Activated T-cell treated with anti-CD3 and anti-CD28 coated beads, Interleukin-2, amount 50 U/mL, for 4 hours (primary cell): Measurements from ENCODE around the gene C3orf62. TPM values are rescaled to one million over a fixed set of nuclear protein-coding genes. Genes with fewer than 3 reads are reported as not detected.

Experiments
- total RNA-seq, 3 donors: library from RNA; stranded (reverse); gene quantifications; one replicate each; pipeline ENCODE4 v1.2.1, GENCODE V29; 2021

C3orf62 gene
- total RNA-seq, 3 donors from 2014 or later, result 4.7 to 5.5 (median 5.2) TPM

Other genes starting within 250 kb of the C3orf62 start
- gene IMPDH2, start 247.8 kb downstream of the C3orf62 start, total RNA-seq, result 100 to 1,000 TPM; 664 to 769 (median 721) TPM
- 100 to 1,000 TPM; 109 to 131 (median 114) TPM for gene QRICH1, start 183.2 kb downstream of the C3orf62 start, total RNA-seq
- gene QARS1, start 172.5 kb downstream of the C3orf62 start, total RNA-seq, result 100 to 1,000 TPM; 216 to 228 (median 228) TPM
- gene USP19, start 156.4 kb downstream of the C3orf62 start, total RNA-seq, result 10 to 100 TPM; 68.2 to 75.9 (median 75.1) TPM
- gene LAMB2, start 144.2 kb downstream of the C3orf62 start, total RNA-seq, result 1 to 10 TPM; 1.6 to 2.4 (median 2.0) TPM
- 10 to 100 TPM; 24.8 to 29.2 (median 27.0) TPM for gene CCDC71, start 110.9 kb downstream of the C3orf62 start, total RNA-seq
- gene KLHDC8B, start 105.6 kb downstream of the C3orf62 start, total RNA-seq, result 1 to 10 TPM; 2.6 to 3.6 (median 3.5) TPM
- gene USP4, start 62.8 kb upstream of the C3orf62 start, total RNA-seq, result 10 to 100 TPM; 60.1 to 71.3 (median 61.6) TPM
- gene GPX1, start 81.1 kb upstream of the C3orf62 start, total RNA-seq, result 100 to 1,000 TPM; 109 to 152 (median 132) TPM
- gene RHOA, start 134.7 kb upstream of the C3orf62 start, total RNA-seq, result 100 to 1,000 TPM; 390 to 408 (median 408) TPM
- 10 to 100 TPM; 20.0 to 21.8 (median 20.1) TPM for gene TCTA, start 135.2 kb upstream of the C3orf62 start, total RNA-seq
- 1 to 10 TPM in 1 of 3 donors, under 1 TPM in 2; 0.50 to 1.1 (median 0.81) TPM for gene AMT, start 145.2 kb upstream of the C3orf62 start, total RNA-seq
- gene NICN1, start 152.1 kb upstream of the C3orf62 start, total RNA-seq, result 1 to 10 TPM; 5.5 to 5.8 (median 5.8) TPM
- gene DAG1, start 193.0 kb upstream of the C3orf62 start, total RNA-seq, result 10 to 100 TPM; 19.9 to 25.6 (median 25.4) TPM